ENCODE results near the gene LRTM2. TPM values are rescaled to one million over a fixed set of nuclear protein-coding genes. Genes with fewer than 3 reads are reported as not detected.

LRTM2 gene
- total RNA-seq, 4 donors from 2014 or later, result 0.26 TPM; not detected in 3

GRCh38 chr12:1872448-1872847, 52.1 kb downstream of the LRTM2 start:
- WGBS, result 85% methylated on average over 7 of the region's 7 CpGs
- no peak overlapping the region for H3K4me3 ChIP-seq
- H3K9me3 ChIP-seq, result no peaks in the 10 kb centered on the region
- TF ChIP-seq EP300 (IDR thresholded peaks at IDR 0.05) (no peak), POLR2AphosphoS5 (IDR thresholded peaks at IDR 0.05) (no peak), POLR2A (IDR thresholded peaks at IDR 0.05) (no peak), CTCF (IDR thresholded peaks at IDR 0.05) (no peak)
- H3K4me1 ChIP-seq, result no peaks in the 10 kb centered on the region
- H3K27ac ChIP-seq, result no peak overlapping the region
- peaks cover 45% of the 10 kb centered on the region for H3K27me3 ChIP-seq
- H3K36me3 ChIP-seq, result no peaks in the 10 kb centered on the region
- DNase-seq (ENCODE audit: low spot score in 2 of 2), result no peak

- H3K27me3 ChIP-seq, result peaks cover 40% of the 10 kb centered on the region
- 65% methylated on average over 5 of the region's 5 CpGs for WGBS
- TF ChIP-seq CTCF (IDR thresholded peaks at IDR 0.05) (no peak), POLR2A (IDR thresholded peaks at IDR 0.05) (no peak), EP300 (IDR thresholded peaks at IDR 0.05) (no peak), POLR2AphosphoS5 (IDR thresholded peaks at IDR 0.05) (no peak)
- H3K27ac ChIP-seq, result no peak overlapping the region
- H3K4me1 ChIP-seq, result no peaks in the 10 kb centered on the region
- no peaks in the 10 kb centered on the region for H3K36me3 ChIP-seq
- no peak for DNase-seq (ENCODE audit: low spot score in 2 of 2)
- H3K4me3 ChIP-seq, result no peak overlapping the region
- H3K9me3 ChIP-seq, result no peaks in the 10 kb centered on the region
These were observed 53.5 kb downstream of the LRTM2 start for GRCh38 chr12:1873531-1874510.

- TF ChIP-seq POLR2A (IDR thresholded peaks at IDR 0.05) (no peak), CTCF (IDR thresholded peaks at IDR 0.05) (no peak), EP300 (IDR thresholded peaks at IDR 0.05) (no peak), POLR2AphosphoS5 (IDR thresholded peaks at IDR 0.05) (no peak)
- Histone ChIP-seq H3K36me3 (no peaks in the 10 kb centered on the region), H3K9me3 (no peaks in the 10 kb centered on the region), H3K27ac (no peak overlapping the region), H3K4me3 (no peak overlapping the region), H3K4me1 (no peaks in the 10 kb centered on the region), H3K27me3 (peaks cover 37% of the 10 kb centered on the region)
- WGBS, result 73% methylated on average over 6 of the region's 6 CpGs
- DNase-seq (ENCODE audit: low spot score in 2 of 2), result no peak
These were observed 55.2 kb downstream of the LRTM2 start for GRCh38 chr12:1875608-1876007.

GRCh38 chr12:1876086-1876485, 55.7 kb downstream of the LRTM2 start:
- 82% methylated on average over 3 of the region's 3 CpGs for WGBS
- Histone ChIP-seq H3K36me3 (no peaks in the 10 kb centered on the region), H3K4me1 (no peaks in the 10 kb centered on the region), H3K27me3 (peaks cover 36% of the 10 kb centered on the region), H3K27ac (no peak overlapping the region), H3K9me3 (no peaks in the 10 kb centered on the region), H3K4me3 (no peak overlapping the region)
- DNase-seq (ENCODE audit: low spot score in 2 of 2), result no peak
- TF ChIP-seq POLR2AphosphoS5 (IDR thresholded peaks at IDR 0.05) (no peak), EP300 (IDR thresholded peaks at IDR 0.05) (no peak), CTCF (IDR thresholded peaks at IDR 0.05) (no peak), POLR2A (IDR thresholded peaks at IDR 0.05) (no peak)

GRCh38 chr12:1877169-1877878, 57.0 kb downstream of the LRTM2 start:
- no peak for DNase-seq (ENCODE audit: low spot score in 2 of 2)
- no peaks in the 10 kb centered on the region for H3K36me3 ChIP-seq
- H3K27me3 ChIP-seq, result peaks cover 36% of the 10 kb centered on the region
- no peaks in the 10 kb centered on the region for H3K4me1 ChIP-seq
- no peak overlapping the region for H3K27ac ChIP-seq
- H3K9me3 ChIP-seq, result no peaks in the 10 kb centered on the region
- H3K4me3 ChIP-seq, result no peak overlapping the region
- TF ChIP-seq POLR2AphosphoS5 (IDR thresholded peaks at IDR 0.05) (no peak), EP300 (IDR thresholded peaks at IDR 0.05) (no peak), POLR2A (IDR thresholded peaks at IDR 0.05) (no peak), CTCF (IDR thresholded peaks at IDR 0.05) (no peak)
- 84% methylated on average over 6 of the region's 8 CpGs for WGBS
